LHCN-M2 (cell line): ENCODE measurements around the gene SIGLEC6. TPM values are rescaled to one million over a fixed set of nuclear protein-coding genes. Genes with fewer than 3 reads are reported as not detected.
"Not testable (repeated sequence)": the region's sequence is repeated elsewhere in the genome, so short reads cannot be mapped to it uniquely, and the experiment has no call there.

ENCODE experiments used
- DNase-seq: peaks from one replicate; pipeline ENCODE4 v3.0.0-alpha.2; 2012; ENCODE audit warnings: low read depth
- total RNA-seq: library from RNA; depleted of rRNA; stranded (reverse); fragments of >200 nt; gene quantifications from 2 replicates; pipeline ENCODE4 v1.2.3, GENCODE V29; 2014

The SIGLEC6 gene
- total RNA-seq, 1 experiment from 2014 or later = not detected

DNA sequence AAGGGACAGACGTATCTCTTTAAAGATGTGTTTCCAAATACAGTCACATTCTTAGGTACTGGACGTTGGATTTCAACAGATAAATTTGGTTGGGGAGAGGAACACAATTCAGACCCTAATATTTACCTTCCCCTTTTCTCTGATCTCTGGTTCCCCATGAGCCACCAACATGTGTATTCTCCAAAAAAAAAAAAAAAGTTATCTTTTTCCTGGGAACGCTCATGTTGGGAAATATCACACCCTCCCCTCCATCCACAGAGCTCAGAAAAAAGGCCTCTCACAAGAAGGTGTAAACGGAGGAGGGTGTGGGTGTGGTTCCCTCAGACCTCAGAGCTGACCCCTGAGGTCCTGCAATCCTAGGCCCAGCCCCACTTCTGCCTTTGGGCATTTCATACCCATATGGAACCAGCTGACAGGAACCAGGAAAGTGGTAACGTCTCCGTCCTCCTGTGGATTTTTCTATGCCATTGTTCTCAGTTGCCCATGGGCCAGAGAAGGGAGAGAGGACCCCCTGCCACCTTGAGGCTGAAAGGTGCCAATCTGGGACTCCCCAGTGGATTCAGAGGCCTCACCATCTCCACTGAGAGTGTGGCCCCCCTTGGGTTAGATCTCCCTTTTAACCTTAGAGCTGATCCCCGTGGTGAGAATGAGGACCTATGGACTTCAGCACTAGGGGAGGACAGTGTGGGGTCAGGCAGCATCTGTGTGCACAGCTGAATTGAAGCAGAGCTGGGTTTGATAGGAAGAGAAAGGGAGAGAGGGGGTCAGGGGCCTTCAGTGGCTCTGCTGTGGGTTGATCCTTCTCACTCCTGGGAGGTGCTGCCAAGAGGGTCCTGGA lies 21.4 kb downstream of the SIGLEC6 start:
- no peak for DNase-seq

DNA sequence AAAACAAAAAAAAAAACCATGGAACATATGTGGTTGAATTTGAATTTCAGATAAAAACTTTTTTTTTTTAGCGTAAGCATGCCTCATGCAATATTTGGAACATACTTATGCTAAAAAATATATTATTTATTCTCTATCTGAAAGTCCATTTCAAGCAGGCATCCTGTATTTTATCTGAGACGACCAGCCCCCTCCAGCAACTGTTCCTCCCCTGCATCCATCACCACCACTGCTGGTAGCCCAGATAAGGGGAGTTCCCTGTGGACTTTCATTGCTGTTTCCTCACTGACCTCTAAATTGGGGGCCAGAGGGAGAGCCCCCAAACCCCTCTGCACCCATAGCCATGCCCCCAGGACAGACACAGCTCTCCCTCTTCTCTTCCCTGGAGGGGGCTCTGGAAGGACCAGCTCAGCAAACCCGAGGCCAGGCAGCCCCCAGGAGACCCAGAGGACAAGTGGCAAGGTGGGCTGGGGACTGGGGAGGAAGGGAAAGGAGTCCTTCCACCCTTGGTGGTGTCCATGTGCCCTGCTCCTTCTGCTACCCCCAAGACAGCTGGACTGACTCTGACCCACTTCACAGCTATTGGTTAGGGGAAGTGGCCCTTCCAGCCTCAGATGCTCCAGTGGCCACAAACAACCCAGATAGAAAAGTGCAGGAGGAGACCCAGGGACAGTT lies 23.3 kb downstream of the SIGLEC6 start:
- no peak for DNase-seq

DNA sequence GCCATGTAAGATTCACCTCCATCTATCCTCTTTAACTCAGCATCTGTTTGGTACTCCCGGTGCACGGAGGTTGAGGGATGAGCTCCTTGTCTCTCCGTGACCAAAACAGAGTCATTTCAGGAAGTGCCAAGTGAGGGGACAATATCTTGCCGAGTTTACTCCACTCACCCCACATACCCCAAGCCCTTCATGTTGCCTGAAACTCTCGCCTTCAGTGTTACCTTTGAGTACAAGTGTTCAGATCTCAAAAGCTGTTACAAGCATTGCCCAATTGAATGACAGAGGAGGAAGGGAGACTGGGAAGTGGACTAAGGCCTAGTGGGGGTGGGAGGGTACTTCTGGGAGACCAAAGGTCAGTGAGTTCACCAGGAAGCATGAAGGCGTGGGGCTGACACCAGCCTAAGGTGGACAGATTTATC lies 23.8 kb downstream of the SIGLEC6 start:
- no peak for DNase-seq

DNA sequence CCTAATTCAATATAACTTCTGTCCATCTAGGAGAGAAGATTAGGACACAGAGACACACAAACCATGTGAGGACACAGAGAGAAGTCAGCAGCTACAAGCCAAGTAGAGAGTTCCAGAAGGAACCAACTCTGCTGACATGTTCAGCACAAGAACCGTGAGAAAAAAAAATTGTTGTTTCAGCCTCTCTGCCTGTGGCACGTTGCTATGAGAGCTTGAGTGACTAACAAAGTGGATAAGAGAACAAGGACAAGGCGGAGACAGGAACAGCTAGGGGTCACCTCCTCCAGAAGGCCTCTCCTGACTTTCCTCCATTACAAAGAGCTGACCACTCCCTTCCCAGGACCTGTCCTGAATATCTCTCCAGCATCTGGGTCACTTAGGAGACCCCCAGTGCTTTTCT lies 24.3 kb downstream of the SIGLEC6 start:
- DNase-seq = no peak

DNA sequence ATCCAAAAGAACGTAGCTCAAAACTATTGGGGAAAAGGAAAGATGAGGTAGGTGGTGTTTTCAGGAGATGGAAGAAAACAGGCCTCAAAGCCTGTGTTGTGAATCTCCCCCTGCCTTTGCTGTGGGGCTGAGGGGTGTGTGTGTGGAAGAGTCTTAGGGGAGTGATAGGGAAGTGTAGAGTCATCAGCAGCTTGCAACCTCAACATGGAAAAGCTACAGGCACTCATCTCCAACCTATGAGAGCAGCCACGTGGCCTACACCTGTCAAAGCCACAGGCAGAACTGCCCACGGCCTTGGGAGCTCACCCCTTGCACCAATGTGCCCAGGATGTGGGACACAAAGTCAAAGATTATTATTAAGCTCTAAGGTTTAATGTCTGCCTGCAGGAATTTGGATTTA lies 25.6 kb downstream of the SIGLEC6 start:
- DNase-seq = no peak

- DNase-seq = no peak
Observed at GRCh38 chr19:51503896-51504295, 27.6 kb downstream of the SIGLEC6 start.

- no peak for DNase-seq
Observed at GRCh38 chr19:51503286-51503817, 28.1 kb downstream of the SIGLEC6 start.

DNA sequence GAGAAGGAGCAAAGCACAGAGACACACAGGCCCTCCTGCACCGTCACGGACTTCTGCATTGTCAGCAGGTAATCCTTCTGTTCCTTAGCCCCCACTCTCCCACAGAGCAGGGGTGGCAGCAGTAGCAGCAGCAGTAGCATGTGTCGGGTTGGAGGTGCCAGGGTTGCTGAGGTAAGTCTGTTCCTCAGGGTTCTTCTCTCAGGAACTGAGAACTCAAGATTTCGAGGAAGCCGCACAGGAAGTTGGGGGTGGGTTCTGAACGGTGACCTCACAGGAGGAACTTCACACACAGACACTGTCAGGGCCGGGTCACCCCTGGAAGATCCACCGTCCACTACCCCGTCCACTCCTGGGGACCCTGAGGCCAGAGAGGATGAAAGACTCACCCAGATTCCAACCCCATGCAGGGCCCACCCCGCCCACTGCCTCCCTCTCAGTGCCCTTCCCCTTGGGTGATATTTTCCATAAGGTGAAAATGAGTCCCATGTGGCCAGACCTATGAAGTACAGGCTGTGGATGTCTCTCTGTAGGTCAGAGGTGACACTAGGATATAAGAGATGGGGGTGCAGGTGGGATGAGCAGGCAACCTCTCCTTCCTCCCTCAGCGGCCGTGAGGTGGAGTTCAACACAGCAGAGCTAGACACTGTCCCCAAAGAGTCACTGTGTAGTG lies 29.7 kb downstream of the SIGLEC6 start, which contains the start of gene SIGLEC12:
Gene SIGLEC12, minus strand, starts transcription at position 207 of the 670 bp plus-strand sequence. Its CDS starts 67 bp downstream, at position 140.
- DNase-seq = no peak

DNA sequence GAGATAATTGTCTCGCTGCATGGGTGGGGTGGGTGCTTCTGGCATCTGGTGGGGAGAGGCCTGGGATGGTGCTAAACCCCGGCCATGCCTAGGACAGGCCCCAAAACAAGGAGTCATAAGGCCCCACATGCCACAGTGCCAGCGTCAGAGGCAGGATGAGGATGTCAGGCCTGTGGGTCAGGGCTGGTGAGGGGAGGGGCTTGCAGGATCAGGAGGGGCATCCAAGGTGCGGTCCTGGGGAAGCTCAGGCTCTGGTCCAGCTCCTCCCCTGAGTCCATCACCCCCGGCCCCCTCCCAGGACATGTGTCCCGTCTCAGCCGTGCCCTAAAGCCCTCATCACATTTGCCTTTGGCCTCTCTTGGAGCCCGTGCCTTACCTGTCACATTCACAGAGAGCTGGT lies 30.5 kb downstream of the SIGLEC6 start:
- DNase-seq = not testable (repeated sequence)

DNA sequence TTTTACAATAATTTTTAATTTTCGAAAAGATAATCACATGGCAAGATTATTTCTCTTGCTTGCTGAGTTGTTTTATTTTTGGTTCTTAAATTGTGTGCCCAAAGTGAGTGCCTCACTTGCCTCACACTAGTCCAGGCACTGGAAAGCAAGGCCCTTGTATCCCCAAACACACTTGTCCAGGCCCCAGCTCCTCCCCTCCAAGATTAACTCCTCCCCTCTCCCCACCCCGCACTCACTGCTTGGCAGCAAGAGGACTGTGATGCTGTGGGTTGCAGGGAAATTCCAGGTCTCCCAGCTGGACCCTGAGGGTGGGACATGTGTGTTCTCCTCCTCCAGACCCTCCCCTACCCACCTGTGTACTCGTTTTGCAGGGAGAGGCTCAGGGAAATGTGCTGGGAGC lies 33.8 kb downstream of the SIGLEC6 start:
- no peak for DNase-seq

DNA sequence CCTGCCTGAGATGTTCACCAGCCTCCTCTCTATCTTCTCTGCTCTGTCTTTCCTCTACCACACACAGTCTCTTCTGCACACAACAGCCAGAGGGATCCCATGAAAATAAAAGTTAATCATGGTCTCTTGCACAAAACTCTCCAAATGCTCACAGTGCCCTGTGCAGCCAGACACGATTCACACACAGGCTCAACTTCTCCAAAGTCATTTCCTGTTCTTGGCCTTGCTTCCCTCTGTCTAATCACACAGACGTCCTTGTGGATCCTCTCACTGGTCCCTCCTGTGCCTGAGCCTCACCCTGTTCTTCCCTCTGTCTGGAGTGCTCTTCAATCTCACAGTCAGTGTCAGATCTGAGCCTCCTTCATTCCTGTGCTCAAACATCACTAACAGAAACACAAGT lies 37.7 kb downstream of the SIGLEC6 start:
- DNase-seq = no peak

GRCh38 chr19:51491586-51491985 lies 39.9 kb downstream of the SIGLEC6 start:
- DNase-seq = no peak

GRCh38 chr19:51490676-51491075 lies 40.8 kb downstream of the SIGLEC6 start:
- DNase-seq = no peak

- DNase-seq = no peak
Observed at GRCh38 chr19:51489113-51489512, 42.4 kb downstream of the SIGLEC6 start.

DNA sequence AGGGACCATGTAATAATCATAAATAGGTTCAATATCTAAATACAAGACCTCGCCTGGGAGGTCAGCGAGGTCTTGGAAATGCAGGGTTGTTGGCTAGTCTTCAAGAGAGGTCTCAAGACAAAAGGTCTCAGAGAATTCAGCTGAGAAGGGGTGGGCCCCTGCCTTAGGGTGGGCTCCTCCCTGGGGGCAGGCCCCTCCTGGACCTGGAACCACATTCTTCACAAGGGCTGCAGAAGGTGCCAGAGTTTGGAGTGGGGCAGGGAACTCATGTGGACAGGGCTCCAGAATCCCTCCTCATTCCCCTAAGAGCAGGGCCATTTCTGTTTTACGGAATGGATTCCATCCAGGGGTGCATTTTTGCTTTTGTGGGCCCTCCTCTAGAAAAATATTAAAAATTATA lies 43.0 kb downstream of the SIGLEC6 start:
- no peak for DNase-seq

DNA sequence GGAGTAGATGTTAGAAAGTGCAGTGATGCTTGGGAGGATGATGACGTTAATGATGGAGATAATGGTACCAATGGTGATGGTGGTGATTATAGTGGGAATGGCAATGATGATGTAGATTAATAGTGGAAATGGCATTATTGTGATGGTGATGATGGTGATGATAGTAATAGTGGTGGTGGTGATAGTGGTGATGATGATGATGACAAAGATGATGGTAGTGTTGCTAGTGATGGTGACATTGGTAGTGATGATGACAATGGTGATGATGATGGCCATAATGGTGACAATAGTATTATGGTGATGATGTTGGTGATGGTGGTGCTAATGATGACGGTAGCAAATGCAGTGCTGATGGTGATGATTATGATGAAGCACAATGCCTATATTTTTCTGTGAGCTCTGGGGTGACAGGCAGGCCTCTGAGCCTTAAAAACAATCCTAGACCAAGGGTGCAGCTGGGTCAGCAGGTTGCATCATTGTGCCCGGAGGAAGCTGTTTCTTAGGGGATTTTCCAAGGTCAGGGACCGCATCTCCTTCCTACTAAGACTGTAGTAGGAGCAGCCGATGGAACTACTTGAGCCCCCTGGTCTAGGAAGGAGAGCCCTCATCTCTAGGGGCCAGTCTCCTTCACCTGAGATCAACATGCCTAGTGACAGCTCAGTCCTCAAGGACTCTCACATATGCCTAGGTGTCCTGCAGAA lies 45.4 kb downstream of the SIGLEC6 start:
- no peak for DNase-seq

DNA sequence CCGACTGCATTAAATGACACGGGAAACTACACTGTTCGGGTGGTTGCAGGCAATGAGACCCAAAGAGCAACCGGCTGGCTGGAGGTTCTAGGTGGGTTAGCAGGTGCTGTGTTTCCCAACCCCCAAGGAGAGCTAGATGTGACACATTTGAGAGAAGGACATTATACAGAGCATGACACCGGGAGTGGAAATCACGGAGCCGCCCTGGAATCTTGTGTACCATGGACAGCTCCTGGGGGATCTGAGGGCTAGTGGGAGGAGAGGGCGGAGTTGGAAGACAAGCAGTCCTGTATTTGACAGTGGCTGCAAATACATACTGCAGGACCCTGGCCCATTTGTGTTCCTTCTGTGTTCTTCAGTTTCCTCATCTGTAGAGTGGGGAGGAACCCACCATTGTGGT lies 50.9 kb downstream of the SIGLEC6 start:
- peak; percentile 3 for DNase-seq

- no peak for DNase-seq
Observed at GRCh38 chr19:51479531-51480331, 51.7 kb downstream of the SIGLEC6 start.

DNA sequence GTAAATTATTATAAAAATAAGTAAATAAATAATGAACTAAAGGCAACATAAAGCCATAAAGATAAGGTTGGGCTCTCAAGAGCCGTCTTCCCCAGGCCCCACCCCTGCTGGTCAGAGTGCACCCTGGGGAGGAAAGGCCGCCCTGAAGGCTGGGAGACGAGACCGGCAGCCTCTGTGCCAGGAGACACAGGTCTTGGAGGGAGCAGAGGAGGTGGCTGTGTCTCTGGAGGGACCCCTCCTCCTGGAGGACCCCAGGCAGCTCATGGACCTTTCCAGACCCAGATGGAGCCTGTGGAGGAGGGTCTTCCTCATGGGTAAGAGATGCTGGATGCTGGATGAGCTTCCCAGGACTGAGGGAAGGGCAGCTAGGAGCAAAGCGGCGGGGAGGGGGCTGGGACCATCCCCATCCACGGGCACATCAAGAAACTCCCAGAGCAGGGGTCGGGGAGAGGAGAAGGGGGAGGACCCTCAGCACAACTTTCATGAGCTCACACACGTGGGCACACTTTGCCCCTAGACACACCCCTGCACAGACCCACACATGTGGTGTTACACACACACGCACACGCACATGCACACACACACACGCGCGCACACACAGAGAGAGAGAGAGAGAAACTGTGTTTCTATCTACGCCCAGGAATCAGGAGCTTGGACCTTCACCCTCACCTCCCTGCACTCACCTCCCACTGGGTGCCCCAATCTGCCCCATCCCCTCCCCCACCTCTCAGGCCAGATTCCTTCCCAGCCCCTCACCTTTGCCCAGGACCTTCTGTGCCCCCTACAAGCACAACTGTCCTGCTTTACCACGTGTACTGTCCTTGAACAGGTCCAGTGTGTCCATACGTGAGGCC lies 52.9 kb downstream of the SIGLEC6 start, which contains the start of gene CEACAM18:
Gene CEACAM18, plus strand, starts transcription at position 159 of the 854 bp plus-strand sequence.
- no peak for DNase-seq

GRCh38 chr19:51477344-51477743 lies 54.1 kb downstream of the SIGLEC6 start:
- no peak for DNase-seq
